HL-60/S4 (cell line): ENCODE measurements around the gene MPC2.
"Not testable (repeated sequence)": the region's sequence is repeated elsewhere in the genome, so short reads cannot be mapped to it uniquely, and the experiment has no call there.

Experiments used
- in situ Hi-C: fragments of 300-500 bp; cut with MboI; formaldehyde crosslinking; loops from 2 replicates; pipeline ENCODE4 v1.14.3; 2022; ENCODE audit warnings: low sequenced_read_pairs

MPC2 gene

DNA sequence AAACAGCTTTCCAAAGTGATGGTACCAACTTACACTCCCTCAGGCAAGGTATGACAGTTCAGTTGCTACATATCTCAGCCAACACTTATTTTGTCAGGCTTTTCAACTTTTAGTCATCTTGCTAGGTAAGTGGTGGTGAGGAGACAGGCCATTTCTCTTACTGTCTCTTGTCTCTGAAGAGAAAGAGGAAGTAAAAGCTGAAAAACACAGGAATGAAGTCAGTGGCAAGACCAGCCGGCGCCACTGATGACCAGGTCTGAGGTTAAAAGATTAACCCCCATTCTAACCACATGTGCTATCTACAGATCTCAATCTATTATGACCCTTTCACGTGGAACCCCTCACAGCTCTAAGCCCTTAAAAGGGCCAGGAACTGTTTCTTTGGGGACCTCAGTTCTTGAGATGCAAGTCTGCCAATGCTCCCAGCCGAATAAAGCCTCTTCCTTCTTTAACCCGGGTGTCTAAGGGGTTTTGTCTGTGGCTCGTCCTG is 27.1 kb downstream of the MPC2 start:
- in situ Hi-C loops = no loop called here

DNA sequence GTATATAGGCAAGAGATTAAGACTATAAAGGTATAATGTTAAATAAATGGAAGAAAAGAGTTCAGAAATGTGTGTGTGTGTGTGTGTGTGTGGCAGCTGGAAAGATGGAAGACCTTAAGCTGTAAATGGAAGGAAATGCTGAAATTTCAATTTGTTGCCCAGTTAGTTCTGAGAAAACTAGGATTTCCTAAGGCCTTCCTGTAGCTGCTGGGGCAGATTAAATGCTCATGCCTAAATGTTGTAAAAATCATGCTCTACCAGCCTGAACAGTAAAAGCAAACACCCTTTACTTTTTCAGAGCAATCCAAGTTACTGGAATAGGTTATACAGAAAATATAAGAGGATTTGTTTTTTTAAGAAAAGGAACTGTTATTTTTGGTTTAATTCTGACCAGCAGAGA is 31.2 kb downstream of the MPC2 start:
- in situ Hi-C loops = no loop called here

DNA sequence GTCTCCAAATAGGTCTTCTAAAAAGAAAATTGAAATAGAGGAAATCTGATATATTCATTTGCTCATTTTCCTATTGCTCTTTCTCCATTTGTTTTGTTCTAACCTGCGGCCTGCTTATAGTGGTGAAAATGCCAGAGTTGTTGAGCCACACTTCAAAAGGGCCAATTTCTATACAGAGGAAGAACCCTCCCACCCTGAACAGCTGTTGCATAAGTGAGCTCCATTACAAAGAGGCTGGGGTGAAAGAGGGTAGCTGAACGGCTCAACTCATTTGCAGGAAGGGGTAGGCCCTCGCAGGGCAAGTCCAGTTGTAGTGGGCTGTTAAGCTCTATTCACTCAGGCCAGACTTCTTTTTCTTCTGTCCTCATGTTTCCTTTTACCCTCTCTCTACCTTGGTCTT is 31.7 kb downstream of the MPC2 start:
- in situ Hi-C loops = no loop called here

DNA sequence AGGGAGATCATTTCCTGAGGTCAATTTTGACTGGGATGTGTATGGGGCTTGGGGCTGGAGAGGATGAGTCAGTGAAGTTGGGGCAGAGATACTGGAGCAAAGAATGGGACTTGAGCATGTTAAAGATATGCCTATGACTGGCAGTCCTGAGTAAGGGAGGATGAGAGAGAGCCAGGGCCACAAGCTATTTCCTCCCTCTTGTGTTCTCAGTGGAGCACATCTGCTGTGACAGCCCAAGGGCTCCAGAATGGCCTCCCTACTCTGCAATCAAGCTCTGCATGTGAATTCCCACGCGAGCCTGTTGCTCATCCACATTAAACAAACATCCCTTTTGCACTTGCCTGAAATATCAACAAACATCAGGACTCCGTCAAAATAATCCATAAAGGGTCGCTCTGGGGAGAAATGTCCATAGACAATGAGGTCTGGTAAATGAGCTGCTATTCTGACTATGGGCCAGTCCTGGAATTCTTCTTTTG is 32.2 kb downstream of the MPC2 start:
- in situ Hi-C loops = no loop called here

DNA sequence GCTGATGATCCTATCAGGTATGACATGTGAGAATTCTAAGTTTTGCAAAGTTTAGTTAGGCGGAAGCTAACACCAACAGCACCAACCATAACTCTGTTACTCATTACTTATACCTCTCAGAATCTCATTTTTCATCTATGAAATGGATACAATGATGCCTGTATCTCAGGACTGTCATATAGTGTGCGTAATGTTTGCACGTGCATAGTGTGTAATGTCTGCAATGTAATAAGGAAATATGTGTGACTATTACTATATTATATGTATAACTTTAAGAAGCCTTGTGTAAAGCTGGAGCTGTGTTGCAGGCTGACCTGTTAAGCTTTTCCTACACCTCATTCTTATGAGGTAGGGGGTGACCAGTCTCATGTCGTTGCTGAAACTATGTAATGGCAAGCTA is 36.0 kb downstream of the MPC2 start:
- in situ Hi-C loops = no loop called here

DNA sequence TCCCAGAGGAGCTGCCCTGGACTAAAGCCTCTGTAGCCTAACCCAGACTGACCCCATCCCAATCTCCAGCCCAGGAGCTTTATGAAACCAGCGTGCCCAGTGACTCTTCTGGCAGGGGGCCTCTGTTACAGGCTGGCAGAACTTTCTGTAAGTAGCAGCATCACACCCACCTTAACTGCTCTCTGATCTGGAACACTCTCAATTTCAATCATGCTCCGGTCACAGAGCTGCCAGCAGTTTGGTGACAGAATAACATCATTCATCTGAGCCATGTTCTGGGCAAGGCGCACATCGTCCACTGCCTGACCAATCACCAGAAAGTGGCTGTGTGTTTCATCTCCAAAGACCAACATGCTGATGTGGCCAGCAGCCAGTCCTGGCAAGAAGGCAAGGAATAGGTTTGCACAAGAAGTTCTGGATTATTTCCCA is 37.6 kb downstream of the MPC2 start:
- in situ Hi-C loops = no loop called here

DNA sequence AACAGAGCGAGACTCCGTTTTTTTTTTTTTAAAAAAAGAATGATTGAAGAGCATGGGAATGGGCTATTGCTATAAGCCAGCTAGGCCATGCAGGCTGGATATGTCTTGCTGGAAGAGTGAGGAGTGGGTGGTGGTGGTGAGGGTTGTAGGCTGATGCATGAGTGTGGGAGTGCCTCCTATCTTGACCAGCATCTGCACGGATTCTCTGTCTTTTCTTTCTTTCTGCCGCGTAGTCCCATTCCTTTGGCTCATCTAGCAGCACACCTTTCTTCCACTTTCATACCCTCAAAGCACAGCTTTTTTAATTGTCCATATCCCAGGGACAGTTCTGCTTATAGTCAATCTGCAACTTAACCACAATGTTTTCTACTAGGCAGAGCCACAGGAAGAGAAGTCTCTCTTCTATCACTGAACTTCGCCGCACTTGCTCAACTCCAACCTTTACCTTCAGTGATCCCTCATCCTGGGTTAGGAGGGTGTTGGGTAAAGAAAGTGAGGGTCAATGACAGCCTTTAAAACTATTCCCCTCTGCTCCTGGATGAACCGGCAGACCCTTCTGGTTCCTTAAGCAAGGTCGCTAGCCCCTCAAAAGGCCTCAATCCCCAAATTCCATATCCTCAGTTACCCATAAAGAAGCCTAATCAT is 38.2 kb downstream of the MPC2 start:
- in situ Hi-C loops = no loop called here

DNA sequence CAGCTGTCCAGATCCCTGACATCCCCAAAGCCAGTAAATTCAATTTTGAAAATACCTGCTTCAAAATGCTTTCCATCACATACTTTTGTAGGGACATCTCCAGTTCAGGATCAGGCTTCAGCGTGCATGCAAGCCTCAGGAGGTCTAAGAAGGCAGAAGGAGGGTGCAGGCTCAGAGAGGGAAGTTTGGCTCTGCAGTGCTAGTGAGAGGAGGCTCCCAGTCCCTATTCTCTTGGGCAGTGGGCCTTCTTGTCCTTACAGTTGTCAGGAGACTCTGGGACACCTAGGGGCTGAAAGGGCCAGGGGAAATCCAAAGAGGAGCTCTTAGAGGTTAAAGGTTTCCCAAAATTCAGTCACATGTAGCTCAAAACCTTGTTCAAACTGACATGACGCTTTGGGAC is 43.1 kb downstream of the MPC2 start:
- in situ Hi-C loops = no loop called here

DNA sequence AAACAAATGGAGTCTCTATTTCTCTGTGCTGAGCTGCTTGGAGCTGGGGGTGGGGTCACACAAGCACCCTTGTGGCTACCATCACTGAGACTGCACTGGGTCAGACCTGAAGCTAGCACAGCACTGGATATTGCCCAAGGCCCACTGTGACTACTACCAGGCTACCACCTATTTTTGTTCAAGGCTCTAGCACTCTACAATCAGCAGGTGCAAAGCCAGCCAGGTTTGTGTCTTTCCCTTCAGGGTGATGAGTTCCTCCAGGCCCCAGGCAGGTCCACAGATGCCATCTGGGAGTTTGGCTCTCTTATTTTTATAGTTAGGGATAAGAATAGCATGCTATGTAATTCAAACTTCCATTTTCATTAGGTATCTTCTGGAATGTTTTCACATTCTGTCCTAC is 46.5 kb downstream of the MPC2 start:
- in situ Hi-C loops = no loop called here

DNA sequence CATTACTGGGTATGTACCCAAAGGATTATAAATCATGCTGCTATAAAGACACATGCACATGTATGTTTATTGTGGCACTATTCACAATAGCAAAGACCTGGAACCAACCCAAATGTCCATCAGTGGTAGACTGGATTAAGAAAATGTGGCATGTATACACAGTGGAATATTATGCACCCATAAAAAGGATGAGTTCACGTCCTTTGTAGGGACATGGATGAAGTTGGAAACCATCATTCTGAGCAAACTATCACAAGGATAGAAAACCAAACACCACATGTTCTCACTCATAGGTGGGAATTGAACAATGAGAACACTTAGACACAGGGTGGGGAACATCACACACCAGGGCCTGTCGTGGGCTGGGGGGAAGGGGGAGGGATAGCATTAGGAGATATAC is 49.7 kb downstream of the MPC2 start:
- in situ Hi-C loops = not testable (repeated sequence)

DNA sequence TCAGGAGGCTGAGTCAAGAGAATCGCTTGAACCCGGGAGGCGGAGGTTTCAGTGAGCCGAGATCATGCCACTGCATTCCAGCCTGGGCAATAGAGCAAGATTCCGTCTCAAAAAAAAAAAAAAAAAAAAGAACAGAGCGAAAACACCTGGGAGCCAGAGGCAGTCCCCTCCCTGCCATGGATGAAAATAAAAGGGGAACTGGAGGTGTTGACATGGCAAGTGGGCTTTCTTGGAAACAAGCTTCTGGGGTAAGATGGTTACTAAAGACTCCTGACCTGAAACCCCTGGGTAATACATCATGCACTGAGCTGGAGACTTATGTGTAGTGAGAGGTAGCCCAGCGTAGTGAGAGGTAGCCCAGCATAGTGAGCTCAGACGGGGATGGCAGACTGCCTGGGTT is 54.5 kb downstream of the MPC2 start:
- in situ Hi-C loops = no loop called here

DNA sequence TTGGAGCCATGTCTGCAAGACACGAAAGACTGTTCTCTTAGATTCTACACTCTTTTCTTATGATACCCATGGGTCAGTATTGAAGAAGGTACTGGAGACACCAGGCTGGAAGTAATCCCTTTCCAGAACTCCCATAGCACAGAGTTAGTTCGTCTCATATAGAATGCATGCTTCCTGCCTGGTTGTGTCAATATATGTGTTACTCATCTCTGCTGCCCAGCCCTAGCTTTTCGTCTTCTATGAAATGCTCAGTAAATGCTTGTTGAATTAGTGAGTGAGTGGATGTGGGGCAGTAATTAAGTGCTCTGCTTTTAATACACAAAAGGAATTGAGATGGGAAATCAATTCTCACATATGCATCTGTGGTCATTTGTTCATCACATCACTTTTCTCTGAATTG is 55.1 kb downstream of the MPC2 start:
- in situ Hi-C loops = no loop called here

DNA sequence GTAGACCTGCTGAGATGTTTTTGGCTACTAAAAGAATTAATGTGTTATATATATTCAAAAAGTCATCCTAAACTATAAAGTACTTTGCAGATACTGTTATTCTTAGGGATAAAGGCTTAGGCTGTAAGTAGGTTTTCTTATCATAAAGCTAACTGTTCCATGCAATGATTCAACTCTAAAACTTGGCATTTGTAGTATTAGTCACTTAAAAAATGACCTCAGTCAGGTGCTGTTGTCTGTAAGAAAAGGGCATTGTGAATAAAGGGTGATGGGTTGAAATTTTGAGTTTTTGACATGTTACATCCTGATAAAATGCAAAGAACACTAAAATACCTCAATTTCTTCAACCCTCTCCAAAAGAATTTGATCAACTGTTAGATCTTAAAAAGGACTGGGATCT is 55.8 kb downstream of the MPC2 start:
- in situ Hi-C loops = no loop called here

DNA sequence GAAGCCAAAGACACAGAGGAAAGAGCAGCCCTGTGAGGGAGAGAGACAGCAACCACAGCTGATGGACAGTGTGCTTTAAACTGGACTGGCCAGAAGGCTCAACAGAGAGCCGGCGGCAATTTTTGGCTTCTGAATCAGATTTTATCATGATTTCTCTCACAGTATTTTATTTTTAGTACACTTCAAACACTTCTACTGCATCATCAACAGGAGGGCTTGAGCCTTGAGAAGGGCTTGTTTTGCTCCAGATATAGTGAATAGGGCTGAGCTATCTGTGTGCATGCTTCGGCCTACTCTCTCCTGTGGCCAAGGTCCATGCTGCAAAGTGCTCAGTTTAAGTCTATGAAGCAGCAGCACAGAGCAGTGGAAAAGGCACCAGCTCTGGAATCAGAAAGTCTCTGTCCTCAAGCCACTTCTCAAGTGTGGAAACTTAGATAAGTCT is 56.3 kb downstream of the MPC2 start:
- in situ Hi-C loops = no loop called here

DNA sequence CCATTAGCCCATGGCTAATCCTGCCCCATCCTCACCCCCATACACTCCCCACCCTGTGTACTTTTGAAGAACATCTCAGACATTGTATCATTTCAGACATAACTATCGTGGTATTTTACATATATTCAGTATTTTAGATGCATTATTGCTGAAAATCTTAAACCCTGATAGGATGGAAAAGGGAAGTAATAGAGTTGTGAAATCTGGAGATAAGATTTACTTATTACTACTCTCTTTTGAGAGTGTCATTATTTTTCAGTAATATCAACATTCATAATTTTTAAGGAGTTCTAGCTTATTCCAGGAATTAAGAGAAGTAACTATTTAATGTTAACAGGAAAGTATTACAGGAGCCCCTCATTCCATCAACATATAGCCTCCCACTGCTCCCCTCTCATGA is 57.4 kb downstream of the MPC2 start:
- in situ Hi-C loops = no loop called here

DNA sequence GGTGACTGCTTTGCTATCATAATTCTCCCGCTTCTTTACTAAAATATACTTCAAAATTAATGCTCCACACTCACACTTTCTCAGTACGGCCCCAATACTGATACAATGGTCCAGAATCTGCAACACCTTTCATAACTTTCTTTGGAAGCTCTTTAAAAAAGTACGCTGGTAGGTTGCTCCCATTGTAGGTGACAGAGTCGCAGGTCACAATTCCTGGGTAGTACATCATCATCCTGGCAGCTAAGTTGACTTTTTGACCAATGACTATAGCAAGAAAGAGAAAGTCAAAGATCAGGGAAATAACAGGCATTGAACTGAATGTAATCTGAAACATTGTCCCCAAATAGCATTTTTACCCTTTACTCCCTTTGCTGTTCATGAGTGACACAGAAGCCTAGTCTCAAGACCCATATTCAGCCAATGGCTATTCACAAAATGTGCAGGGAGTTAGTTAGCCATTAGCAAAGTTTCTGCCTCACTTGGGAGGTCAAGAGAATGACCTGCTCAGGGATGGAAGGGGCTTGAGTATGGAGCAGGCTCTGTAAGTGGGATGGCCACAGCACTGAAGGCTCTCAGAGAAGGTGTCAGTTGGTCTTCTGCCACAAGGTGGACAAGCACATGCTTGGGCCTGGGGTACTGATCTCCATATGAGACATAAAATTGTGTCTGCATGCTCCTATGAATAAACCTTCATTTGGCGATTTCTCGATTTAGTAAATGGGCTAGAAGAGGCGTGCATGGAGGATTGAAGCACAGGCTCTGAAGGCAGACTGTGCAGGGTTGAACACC is 58.3 kb downstream of the MPC2 start:
- in situ Hi-C loops = no loop called here

DNA sequence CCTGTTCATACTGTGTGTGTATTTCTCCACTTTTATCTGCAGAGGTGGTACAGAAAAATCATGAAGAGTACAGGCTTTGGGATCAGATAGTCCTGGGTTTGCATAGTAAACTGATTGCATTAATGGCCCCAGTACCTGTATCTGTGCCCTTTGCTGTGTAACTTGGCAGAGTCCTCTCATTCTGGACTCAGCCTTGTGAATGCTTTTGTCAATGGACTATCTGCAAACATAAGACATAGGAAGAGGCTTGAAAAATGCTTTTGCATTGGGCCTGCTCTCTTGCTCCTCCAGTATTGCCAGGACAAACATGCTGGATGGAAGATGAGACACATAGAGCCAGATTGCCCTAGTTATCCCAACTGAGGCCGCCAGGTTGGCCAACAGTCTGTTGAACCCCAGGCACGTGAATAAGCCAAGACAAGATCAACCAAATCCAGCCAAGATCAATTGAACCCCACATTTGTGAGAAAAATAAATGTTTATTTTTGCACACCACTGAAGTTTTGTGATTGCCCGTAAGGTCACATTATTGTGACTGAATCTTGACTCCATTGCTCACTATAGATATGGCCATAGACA is 60.2 kb downstream of the MPC2 start:
- in situ Hi-C loops = no loop called here

DNA sequence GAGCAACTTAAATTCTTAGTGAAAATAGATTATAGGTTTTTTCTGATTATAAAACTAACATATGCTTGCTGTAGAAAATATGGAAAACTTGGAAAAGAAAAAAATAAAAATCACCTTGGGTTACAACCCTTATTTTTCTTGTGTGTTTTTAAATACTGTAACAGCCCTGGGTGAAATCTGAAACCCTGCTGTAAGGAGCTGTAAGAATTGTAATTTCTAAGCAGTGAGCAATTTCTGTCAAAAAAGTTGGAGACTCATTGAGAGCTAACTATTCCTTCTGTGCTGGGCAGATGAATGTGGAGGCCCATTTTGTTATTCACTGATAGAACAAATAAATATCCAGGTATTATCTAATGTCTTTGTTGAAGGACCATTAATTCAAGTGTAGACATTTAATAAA is 65.5 kb downstream of the MPC2 start:
- in situ Hi-C loops = no loop called here

DNA sequence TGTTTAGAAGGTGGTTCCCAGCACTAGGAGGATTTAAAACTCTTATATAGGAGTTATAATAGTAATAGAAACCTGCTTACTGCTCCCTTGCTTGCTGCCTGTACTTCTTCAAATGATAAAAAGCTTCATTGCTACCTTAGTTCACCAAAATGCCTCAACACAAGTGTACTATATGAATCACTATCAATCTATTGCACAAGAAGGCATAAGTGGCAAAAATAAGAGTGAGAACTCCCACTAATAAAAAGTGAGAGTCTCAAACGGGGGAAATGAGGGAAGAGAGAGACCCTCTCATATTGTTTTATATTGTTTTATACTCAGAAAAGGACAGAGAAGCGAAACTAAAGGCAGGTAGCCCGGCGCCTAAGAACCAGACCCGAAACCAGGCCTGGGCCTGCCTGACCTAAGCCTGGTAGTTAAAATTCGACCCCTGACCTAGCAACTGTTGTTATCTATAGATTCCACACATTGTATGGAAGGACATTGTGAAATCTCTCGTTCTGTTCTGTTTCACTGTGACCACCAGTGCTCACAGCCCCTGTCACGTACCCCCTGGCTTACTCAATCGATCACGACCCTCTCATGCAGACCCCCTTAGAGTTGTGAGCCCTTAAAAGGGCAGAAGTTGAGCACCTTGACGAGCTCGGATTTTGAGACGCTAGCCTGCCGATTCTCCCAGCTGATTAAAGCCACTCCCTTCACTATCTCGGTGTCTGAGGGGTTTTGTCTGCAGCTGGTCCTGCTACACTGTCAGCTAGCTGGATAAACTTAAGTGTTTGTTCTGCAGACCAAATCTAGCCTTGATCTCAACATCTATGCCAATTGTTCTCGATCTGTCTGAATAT is 67.5 kb downstream of the MPC2 start:
- in situ Hi-C loops = not testable (repeated sequence)

DNA sequence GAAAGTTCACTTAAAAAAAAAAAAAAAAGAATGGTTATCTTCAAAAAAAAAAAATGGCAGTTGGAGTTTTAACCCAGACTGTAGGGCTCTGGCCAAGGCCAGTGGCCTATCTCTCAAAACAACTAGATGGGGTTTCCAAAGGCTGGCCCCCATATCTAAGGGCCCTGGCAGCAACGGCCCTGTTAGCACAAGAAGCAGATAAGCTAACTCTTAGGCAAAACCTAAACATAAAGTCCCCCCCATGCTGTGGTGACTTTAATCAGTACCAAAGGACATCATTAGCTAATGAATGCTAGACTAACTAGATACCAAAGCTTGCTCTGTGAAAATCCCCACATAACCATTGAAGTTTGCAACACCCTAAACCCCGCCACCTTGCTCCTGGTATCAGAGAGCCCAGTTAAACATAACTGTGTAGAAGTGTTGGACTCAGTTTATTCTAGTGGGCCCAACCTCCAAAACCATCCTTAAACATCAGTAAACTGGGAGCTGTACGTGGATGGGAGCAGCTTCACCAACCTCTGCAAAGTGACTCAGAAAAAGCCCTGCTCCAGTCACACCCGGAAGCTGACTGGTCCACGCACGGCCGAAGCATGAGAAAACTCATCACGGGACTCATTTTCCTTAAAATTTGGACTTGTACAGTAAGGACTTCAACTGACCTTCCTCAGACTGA is 70.0 kb downstream of the MPC2 start:
- in situ Hi-C loops = not testable (repeated sequence)
